Skeletal muscle satellite cell (primary cell): Measurements from ENCODE around the gene ATP6V1G2.
"Not testable (repeated sequence)": the region's sequence is repeated elsewhere in the genome, so short reads cannot be mapped to it uniquely, and the experiment has no call there.

Experiments
- H3K27me3 ChIP-seq: 2 replicates; pipeline ENCODE4 v1.7.0; 2013; ENCODE audit warnings: low read length; ENCODE audit not compliant: control insufficient read depth, insufficient read depth
- H3K36me3 ChIP-seq: 2 replicates; pipeline ENCODE4 v1.7.0; 2013; ENCODE audit warnings: mild to moderate bottlenecking, control low read depth, low read length; ENCODE audit not compliant: insufficient read depth
- H3K4me1 ChIP-seq: 2 replicates; pipeline ENCODE4 v1.7.0; 2013; ENCODE audit warnings: low read length; ENCODE audit not compliant: control insufficient read depth, insufficient read depth
- H3K4me2 ChIP-seq: 2 replicates; pipeline ENCODE4 v1.7.0; 2013; ENCODE audit warnings: mild to moderate bottlenecking, low read length
- H3K4me3 ChIP-seq: 2 replicates; pipeline ENCODE4 v1.7.0; 2013; ENCODE audit warnings: low read length
- H3K9ac ChIP-seq: 2 replicates; pipeline ENCODE4 v1.7.0; 2013; ENCODE audit warnings: mild to moderate bottlenecking, low read depth, low read length, moderate library complexity
- H3K9me3 ChIP-seq: replicated peaks from 2 replicates; pipeline ENCODE4 v1.7.0; 2013; ENCODE audit warnings: mild to moderate bottlenecking, control low read depth, low read length

ATP6V1G2 gene

GRCh38 chr6:31558631-31559500, 12.5 kb upstream of the ATP6V1G2 start:
- Histone ChIP-seq H3K4me2 (no peak overlapping the region), H3K9ac (peak overlapping the region; percentile 54), H3K4me3 (no peak overlapping the region), H3K4me1 (peaks cover 43% of the 10 kb centered on the region), H3K27me3 (no peaks in the 10 kb centered on the region), H3K9me3 (no peaks in the 10 kb centered on the region), H3K36me3 (peaks cover 30% of the 10 kb centered on the region)

- H3K4me2 ChIP-seq: no peak overlapping the region
- H3K9ac ChIP-seq: no peak overlapping the region
- no peaks in the 10 kb centered on the region for H3K27me3 ChIP-seq
- no peak overlapping the region for H3K4me3 ChIP-seq
- H3K36me3 ChIP-seq: peaks cover 30% of the 10 kb centered on the region
- no peaks in the 10 kb centered on the region for H3K9me3 ChIP-seq
- H3K4me1 ChIP-seq: peaks cover 37% of the 10 kb centered on the region
These were observed 11.9 kb upstream of the ATP6V1G2 start for GRCh38 chr6:31558318-31558625.

- no peak overlapping the region for H3K4me2 ChIP-seq
- H3K36me3 ChIP-seq: peaks cover 30% of the 10 kb centered on the region
- no peak overlapping the region for H3K9ac ChIP-seq
- H3K9me3 ChIP-seq: no peaks in the 10 kb centered on the region
- peaks cover 31% of the 10 kb centered on the region for H3K4me1 ChIP-seq
- H3K27me3 ChIP-seq: no peaks in the 10 kb centered on the region
- H3K4me3 ChIP-seq: no peak overlapping the region
These were observed 11.3 kb upstream of the ATP6V1G2 start for GRCh38 chr6:31557443-31558317.

DNA sequence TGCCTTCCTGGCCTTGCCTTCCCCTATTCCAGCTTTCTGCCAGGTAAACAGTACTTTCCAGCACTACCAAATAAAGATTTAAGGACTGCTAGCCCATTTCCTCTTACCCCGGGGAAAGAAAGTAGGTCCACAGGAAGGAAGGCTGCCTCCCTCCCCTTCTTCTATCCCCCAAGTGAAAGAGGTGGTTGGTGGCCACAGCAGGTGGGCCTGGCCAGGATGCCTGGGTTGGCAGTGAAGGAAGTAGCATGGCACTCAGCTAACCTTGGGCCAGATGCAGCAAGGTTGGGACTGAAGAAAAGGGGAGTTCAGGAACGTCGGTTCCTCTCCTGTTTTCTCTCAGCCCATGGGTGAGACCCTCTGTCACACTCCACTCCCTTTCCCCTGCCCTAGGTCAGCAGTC, 9.9 kb upstream of the ATP6V1G2 start:
- no peak overlapping the region for H3K4me2 ChIP-seq
- H3K36me3 ChIP-seq: peaks cover 30% of the 10 kb centered on the region
- H3K4me1 ChIP-seq: peaks cover 28% of the 10 kb centered on the region
- no peaks in the 10 kb centered on the region for H3K27me3 ChIP-seq
- no peaks in the 10 kb centered on the region for H3K9me3 ChIP-seq
- H3K4me3 ChIP-seq: no peak overlapping the region
- no peak overlapping the region for H3K9ac ChIP-seq

- Histone ChIP-seq H3K36me3 (peaks cover 22% of the 10 kb centered on the region), H3K4me1 (peaks cover 10% of the 10 kb centered on the region)
- not testable (repeated sequence) for H3K4me2 ChIP-seq
These were observed 5.0 kb upstream of the ATP6V1G2 start for GRCh38 chr6:31551371-31551770.

DNA sequence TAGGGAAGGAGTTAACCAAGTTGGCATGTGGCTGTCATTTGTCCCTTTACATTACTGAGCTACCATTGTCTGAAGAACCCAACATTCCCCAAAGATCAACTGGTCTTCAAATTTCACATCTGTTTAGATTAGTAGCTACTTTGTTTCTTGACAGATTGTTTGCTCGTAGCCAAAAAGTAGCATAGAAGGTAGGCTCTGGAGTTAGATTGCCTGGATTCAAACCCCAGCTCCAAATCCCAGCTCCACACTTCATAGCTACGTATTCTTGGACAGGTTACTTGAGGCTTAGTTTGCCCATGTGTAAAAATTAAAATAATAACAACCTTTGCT, 2.1 kb upstream of the ATP6V1G2 start:
- Histone ChIP-seq H3K36me3 (peaks cover 14% of the 10 kb centered on the region), H3K9me3 (no peaks in the 10 kb centered on the region), H3K4me1 (peaks cover 16% of the 10 kb centered on the region), H3K4me2 (peak overlapping the region; percentile 89), H3K27me3 (no peaks in the 10 kb centered on the region), H3K4me3 (peak overlapping the region; percentile 71), H3K9ac (peak overlapping the region; percentile 93)

More at GRCh38 chr6:31551371-31551770, 5.0 kb upstream of the ATP6V1G2 start:
- not testable (repeated sequence) for H3K4me3 ChIP-seq, H3K9me3 ChIP-seq, H3K27me3 ChIP-seq, H3K9ac ChIP-seq

DNA sequence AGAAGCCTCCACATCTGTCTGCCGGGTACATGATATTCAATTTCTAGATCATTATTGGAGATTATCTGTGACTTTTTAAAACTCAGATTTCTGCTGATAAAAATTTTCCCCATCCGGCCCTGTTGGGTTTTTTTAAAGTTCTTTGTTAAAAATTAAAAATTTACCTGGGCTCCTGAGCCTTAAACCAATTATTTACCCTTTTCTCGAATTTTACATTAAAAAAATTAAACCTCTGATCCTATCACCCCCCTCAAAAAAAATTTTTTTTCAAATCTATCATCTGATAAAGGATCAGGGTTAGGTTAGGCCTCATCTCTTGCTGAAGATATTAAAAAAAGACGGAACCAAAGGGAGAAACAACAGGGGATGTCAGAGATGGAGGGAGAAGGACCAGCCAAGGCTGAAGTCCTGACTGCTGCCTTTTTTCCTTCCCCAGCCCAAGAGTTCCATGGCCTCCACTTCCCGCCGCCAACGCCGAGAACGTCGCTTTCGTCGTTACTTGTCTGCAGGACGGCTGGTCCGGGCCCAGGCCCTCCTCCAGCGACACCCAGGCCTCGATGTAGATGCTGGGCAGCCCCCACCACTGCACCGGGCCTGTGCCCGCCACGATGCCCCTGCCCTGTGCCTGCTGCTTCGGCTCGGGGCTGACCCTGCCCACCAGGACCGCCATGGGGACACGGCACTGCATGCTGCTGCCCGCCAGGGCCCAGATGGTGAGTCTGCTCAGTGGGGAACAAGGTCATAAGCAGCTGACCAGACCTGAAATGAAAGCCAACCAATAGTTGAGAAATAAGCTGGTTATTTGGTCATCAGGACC, 1.5 kb upstream of the ATP6V1G2 start:
- Histone ChIP-seq H3K9ac (peak overlapping the region; percentile 93), H3K4me3 (peak overlapping the region; percentile 71), H3K9me3 (no peaks in the 10 kb centered on the region), H3K27me3 (no peaks in the 10 kb centered on the region), H3K36me3 (peaks cover 14% of the 10 kb centered on the region), H3K4me1 (peaks cover 18% of the 10 kb centered on the region), H3K4me2 (peak overlapping the region; percentile 89)

GRCh38 chr6:31546958-31547726, 734 bp upstream of the ATP6V1G2 start, which contains the start of gene NFKBIL1:
NFKBIL1 (plus strand) TSS chr6:31547608; CDS start chr6:31547695, 87 bp downstream.
- peak within 1 kb of the TSS; percentile 89 for H3K4me2 ChIP-seq
- H3K9ac ChIP-seq: peak within 1 kb of the TSS; percentile 93
- peaks cover 21% of the 10 kb centered on the region for H3K4me1 ChIP-seq
- H3K27me3 ChIP-seq: no peaks in the 10 kb centered on the region
- H3K36me3 ChIP-seq: peaks cover 14% of the 10 kb centered on the region
- peak within 1 kb of the TSS; percentile 71 for H3K4me3 ChIP-seq
- no peaks in the 10 kb centered on the region for H3K9me3 ChIP-seq

- H3K9ac ChIP-seq: peak overlapping the region; percentile 54
- no peak overlapping the region for H3K4me3 ChIP-seq
- no peak overlapping the region for H3K4me2 ChIP-seq
- peaks cover 23% of the 10 kb centered on the region for H3K4me1 ChIP-seq
- H3K36me3 ChIP-seq: peaks cover 14% of the 10 kb centered on the region
- no peaks in the 10 kb centered on the region for H3K9me3 ChIP-seq
- H3K27me3 ChIP-seq: no peaks in the 10 kb centered on the region
These were observed 1.1 kb downstream of the ATP6V1G2 start for GRCh38 chr6:31545291-31545690.

- H3K36me3 ChIP-seq: peaks cover 20% of the 10 kb centered on the region
- H3K4me3 ChIP-seq: no peak overlapping the region
- H3K9me3 ChIP-seq: no peaks in the 10 kb centered on the region
- no peaks in the 10 kb centered on the region for H3K27me3 ChIP-seq
- no peak overlapping the region for H3K9ac ChIP-seq
- no peak overlapping the region for H3K4me2 ChIP-seq
- H3K4me1 ChIP-seq: peaks cover 29% of the 10 kb centered on the region
These were observed 1.7 kb downstream of the ATP6V1G2 start for GRCh38 chr6:31544676-31545075.
